GM12878 (cell line): ENCODE results near the gene LASP1. TPM values are rescaled to one million over a fixed set of nuclear protein-coding genes. Genes with fewer than 3 reads are reported as not detected.

Experiments
- ATAC-seq: fragments of 200-7000 bp; cut with Tn5 transposase; 3 replicates; pipeline ENCODE4 v1.9.1; 2020; ENCODE audit warnings: mild to moderate bottlenecking, moderate library complexity
- BruUV-seq: library from RNA; stranded (reverse); fragments of 400-500 nt; replicated peaks from 2 replicates; lab custom pipeline; 2021; lab: Mats Ljungman, UMichigan
- CTCF ChIA-PET: fragments of 300-600 bp; sonication (Branson Sonifier 250); formaldehyde crosslinking; extraction: SDS; loops from one replicate; lab custom pipeline; 2021; ENCODE audit warnings: inconsistent platforms; lab: Yijun Ruan, JAX
- POLR2A ChIA-PET: fragments of 350-600 bp; formaldehyde crosslinking; extraction: SDS; loops from one replicate; lab custom pipeline; 2021; ENCODE audit warnings: inconsistent platforms; lab: Charles Lee
- RAD21 ChIA-PET: fragments of 300-600 bp; sonication (Branson Sonifier 250); formaldehyde crosslinking; loops from one replicate; lab custom pipeline; 2023; ENCODE audit warnings: antibody characterized with exemption; ENCODE audit not compliant: unreplicated experiment; lab: Charles Lee
- SMC1A ChIA-PET: fragments of 300-600 bp; sonication (Branson Sonifier 250); formaldehyde crosslinking; loops from one replicate; lab custom pipeline; 2023; ENCODE audit not compliant: unreplicated experiment, uncharacterized antibody; lab: Charles Lee
- DNase-seq: peaks from one replicate; pipeline ENCODE4 v3.0.0-alpha.2; 2011; ENCODE audit warnings: low read depth, low spot score
- FAIRE-seq: peaks from 3 replicates; lab custom pipeline; 2011; peaks lifted over from hg19 to GRCh38; lab: Jason Lieb, UNC
- H2AFZ ChIP-seq: 2 replicates; pipeline ENCODE4 v1.6.0; 2011; ENCODE audit warnings: low read depth, low read length, control low read depth; ENCODE audit not compliant: control insufficient read depth
- H3K27ac ChIP-seq: 2 replicates; pipeline ENCODE4 v1.5.1; 2011; ENCODE audit warnings: control low read depth; ENCODE audit not compliant: control insufficient read depth, insufficient read depth
- H3K27me3 ChIP-seq, 2 experiments: replicated peaks in 1 of 2; 2 replicates each; pipeline versions ENCODE4 v1.6.0 to v1.6.1; 2011; ENCODE audit warnings: low read length in 1 of 2; ENCODE audit not compliant: control insufficient read depth in 2 of 2, insufficient read depth in 2 of 2
- H3K36me3 ChIP-seq, 2 experiments: 2 replicates each; pipeline ENCODE4 v1.5.1; 2011; ENCODE audit warnings: low read length in 1 of 2; ENCODE audit not compliant: control insufficient read depth in 2 of 2, insufficient read depth in 2 of 2
- H3K4me1 ChIP-seq: 2 replicates; pipeline ENCODE4 v1.6.1; 2011; ENCODE audit warnings: mild to moderate bottlenecking, low read length, moderate library complexity, mixed read lengths; ENCODE audit not compliant: control insufficient read depth, insufficient read depth
- H3K4me2 ChIP-seq: 2 replicates; pipeline ENCODE4 v1.6.0; 2011; ENCODE audit warnings: control low read depth; ENCODE audit not compliant: control insufficient read depth, insufficient read depth
- H3K4me3 ChIP-seq: fragments of 200-600 bp; sonication (generic); 2 replicates; pipeline ENCODE4 v1.5.1; 2016
- H3K79me2 ChIP-seq: 2 replicates; pipeline ENCODE4 v1.6.0; 2011; ENCODE audit warnings: low read length; ENCODE audit not compliant: control insufficient read depth, insufficient read depth
- H3K9ac ChIP-seq: 2 replicates; pipeline ENCODE4 v1.8.0; 2011; ENCODE audit warnings: low read length, control low read depth, mixed read lengths; ENCODE audit not compliant: control insufficient read depth, insufficient read depth
- H3K9me3 ChIP-seq: replicated peaks from 3 replicates; pipeline ENCODE4 v1.5.1; 2011; ENCODE audit warnings: mild to moderate bottlenecking, low read length; ENCODE audit not compliant: control insufficient read depth, insufficient read depth
- H4K20me1 ChIP-seq: 2 replicates; pipeline ENCODE4 v1.6.0; 2011; ENCODE audit not compliant: control insufficient read depth, insufficient read depth
- HDAC6 ChIP-seq: fragments of 200-600 bp; sonication (generic); IDR thresholded peaks from one replicate; pipeline ENCODE4 v1.8.0; 2017; ENCODE audit warnings: antibody characterized with exemption; ENCODE audit not compliant: unreplicated experiment
- KDM1A ChIP-seq: fragments of 200-600 bp; sonication (generic); IDR thresholded peaks from 2 replicates; pipeline ENCODE4 v1.6.1; 2016; ENCODE audit warnings: borderline replicate concordance
- PAX5 ChIP-seq: IDR thresholded peaks from 2 replicates; pipeline ENCODE4 v1.6.1; 2011; ENCODE audit warnings: low read depth, low read length, borderline replicate concordance
- SMAD1 ChIP-seq: fragments of 450-650 bp; IDR thresholded peaks from 2 replicates; pipeline ENCODE4 v1.6.1; 2018; ENCODE audit warnings: mild to moderate bottlenecking, low read depth; ENCODE audit not compliant: partially characterized antibody
- SUPT20H ChIP-seq: IDR thresholded peaks from 2 replicates; pipeline ENCODE4 v1.6.1; 2011; ENCODE audit warnings: low read depth, mild to moderate bottlenecking, low read length, moderate library complexity, borderline replicate concordance; ENCODE audit not compliant: control insufficient read depth
- WGBS: methylation state at CpG from one replicate; pipeline ENCODE4 v1.1.6; 2016; ENCODE audit warnings: low lambda C conversion rate; ENCODE audit not compliant: insufficient replicate concordance, insufficient coverage; ENCODE audit errors: missing lambda C conversion rate; 5-methylcytosine and 5-hydroxymethylcytosine counted together
- in situ Hi-C: fragments of 300-500 bp; cut with MboI; formaldehyde crosslinking; loops from 9 replicates; pipeline ENCODE4 v1.14.3; 2018; ENCODE audit warnings: mixed read lengths
- intact Hi-C: fragments of 100-400 bp; cut with micrococcal nuclease; formaldehyde crosslinking; loops from one replicate; pipeline ENCODE4 v1.14.2; 2022; ENCODE audit not compliant: unreplicated experiment
- polyA plus RNA-seq, 11 experiments: library from polyadenylated mRNA; depleted of rRNA in 4 of 11; unstranded in 6 of 11; stranded (reverse) in 5 of 11; fragments of >200 nt; fragmentation: Nextera tagmentation in 4 of 11; fragmentation: Illumina TruSeq in 1 of 11; extraction: Ambion mirVana in 4 of 11; extraction: Trizol in 1 of 11; gene quantifications; 1 replicate in 1 of 11; 2 replicates in 10 of 11; pipeline versions ENCODE4 v1.2.1 to v1.2.3, GENCODE V29; 2011 to 2016; ENCODE audit warnings: inconsistent platforms in 2 of 11, missing spikeins in 2 of 11, low read depth in 1 of 11
- total RNA-seq, 4 experiments: library from RNA; depleted of rRNA in 3 of 4; stranded (reverse); fragments of >200 nt in 3 of 4; fragmentation: Illumina TruSeq in 1 of 4; extraction: Trizol in 1 of 4; gene quantifications; 2 replicates each; pipeline versions ENCODE4 v1.2.1 to v1.2.3, GENCODE V29; 2013 to 2021

LASP1 gene
- total and polyA plus RNA-seq, 10 of the 15 experiments (the other 5 are each of a cell fraction or from before 2014, with no cell fraction given) = 21.0 to 114 (median 59.3) TPM

DNA sequence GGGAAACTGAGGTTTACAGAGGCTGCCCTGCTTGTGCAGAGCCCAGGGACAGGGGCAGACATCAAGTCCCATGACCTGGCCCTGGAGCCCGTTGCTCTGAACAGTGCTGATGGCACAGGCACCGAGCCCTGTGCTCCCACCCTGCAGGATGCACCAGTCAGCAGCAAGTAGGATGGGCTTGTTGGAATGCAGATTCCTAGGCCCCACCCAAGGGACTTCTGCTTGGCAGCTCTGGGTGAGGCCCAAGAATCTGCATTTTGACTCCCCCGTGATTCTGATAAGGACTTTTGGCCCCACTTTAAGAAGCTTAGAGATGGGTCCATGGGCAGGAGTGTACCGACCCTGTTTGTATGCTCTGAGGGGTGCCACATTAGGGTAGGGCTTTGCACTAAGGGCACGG, 23.3 kb downstream of the LASP1 start (continued):
- TF ChIP-seq SMAD1 = no peak
- TF ChIP-seq PAX5 = no peak
- no peak for TF ChIP-seq HDAC6
- TF ChIP-seq, all 136 proteins: peak for 0

DNA sequence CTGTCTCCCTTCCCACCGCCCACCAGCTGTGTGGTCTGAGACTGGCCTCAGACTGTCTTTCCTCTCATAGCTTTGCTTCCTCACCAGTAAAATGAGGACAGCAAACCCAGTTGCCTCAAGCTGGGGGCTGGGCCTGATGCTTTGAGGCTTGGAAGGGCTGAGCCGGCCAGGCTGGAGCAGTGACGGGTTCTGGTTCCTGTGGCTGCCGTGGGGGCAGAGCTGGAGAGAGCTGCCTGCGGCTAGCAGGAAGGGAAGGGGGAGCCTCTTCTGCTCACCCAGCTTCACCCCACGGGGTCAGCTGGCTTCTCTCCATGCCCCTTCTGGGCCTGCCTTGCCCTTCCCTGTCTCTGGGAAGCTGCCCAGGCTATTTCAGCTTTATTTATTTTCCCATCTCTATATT, 23.7 kb downstream of the LASP1 start:
- Histone ChIP-seq H3K27ac (no peak overlapping the region), H3K36me3 (peaks cover 29 to 41% of the 10 kb centered on the region in 2 experiments), H3K9ac (no peak overlapping the region), H3K4me2 (no peak overlapping the region), H3K9me3 (no peaks in the 10 kb centered on the region; the same call in 2 of the 3 replicates), H2AFZ (no peak overlapping the region), H3K4me3 (no peak overlapping the region), H3K27me3 (no peaks in the 10 kb centered on the region), H3K79me2 (no peaks in the 10 kb centered on the region; the same call in none of the 2 replicates), H4K20me1 (no peaks in the 10 kb centered on the region), H3K4me1 (peaks cover 16% of the 10 kb centered on the region)
- ATAC-seq (no peak), DNase-seq (no peak), FAIRE-seq (no peak)
- RAD21 ChIA-PET = no interaction called here
- SMC1A ChIA-PET = interaction anchor here (1.0 to 1.4 kb wide), 3 partner anchors 15 to 49 kb away, joined by 3 read pairs; no protein-coding TSS in a partner anchor
- BruUV-seq = no TSS peak
- TF ChIP-seq SUPT20H = no peak
- no peak for TF ChIP-seq KDM1A
- 68% methylated on average over 6 of the region's 6 CpGs for WGBS
- POLR2A ChIA-PET = interaction anchor here (0.6 to 1.2 kb wide), 2 partner anchors 21 to 592 kb away, joined by 3 to 4 read pairs; no protein-coding TSS in a partner anchor
- CTCF ChIA-PET = no interaction called here
- in situ Hi-C loops = no loop called here
- intact Hi-C loops = no loop called here
